Aorta (tissue), 5 donors: ENCODE measurements around the gene PDCD7. TPM values are rescaled to one million over a fixed set of nuclear protein-coding genes. Genes with fewer than 3 reads are reported as not detected.
"Not testable (repeated sequence)": the region's sequence is repeated elsewhere in the genome, so short reads cannot be mapped to it uniquely, and the experiment has no call there.

Source experiments
- ATAC-seq: fragments of 200-7000 bp; cut with Tn5 transposase; one replicate; pipeline ENCODE4 v1.9.1; 2022; ENCODE audit warnings: moderate library complexity; ENCODE audit not compliant: low FRiP score
- DNase-seq, 2 donors: peaks; one replicate each; pipeline ENCODE4 v3.0.0-alpha.2; 2020
- H3K27ac ChIP-seq, 2 donors: one replicate each; pipeline ENCODE4 v1.5.1; 2013; ENCODE audit warnings: low read length in 2 of 2, mild to moderate bottlenecking in 2 of 2, moderate library complexity in 2 of 2, control low read depth in 1 of 2, inconsistent platforms in 1 of 2, low read depth in 1 of 2
- H3K27me3 ChIP-seq, 2 donors: one replicate each; pipeline ENCODE4 v1.6.1; 2013; ENCODE audit warnings: control low read depth in 1 of 2, low read length in 1 of 2, mild to moderate bottlenecking in 1 of 2, moderate library complexity in 1 of 2; ENCODE audit not compliant: insufficient read depth in 2 of 2, control insufficient read depth in 1 of 2
- H3K36me3 ChIP-seq, 2 donors: one replicate each; pipeline ENCODE4 v1.6.1; 2013; ENCODE audit warnings: control low read depth in 1 of 2, low read length in 1 of 2, mild to moderate bottlenecking in 1 of 2; ENCODE audit not compliant: insufficient read depth in 2 of 2, control insufficient read depth in 1 of 2
- H3K4me1 ChIP-seq, 2 donors: one replicate each; pipeline ENCODE4 v1.6.1; 2013; ENCODE audit warnings: low read length in 2 of 2, control low read depth in 1 of 2, mild to moderate bottlenecking in 1 of 2, moderate library complexity in 1 of 2; ENCODE audit not compliant: insufficient read depth in 2 of 2, control insufficient read depth in 1 of 2
- H3K4me3 ChIP-seq, 2 donors: one replicate each; pipeline ENCODE4 v1.5.1; 2013; ENCODE audit warnings: low read length in 2 of 2, control low read depth in 1 of 2, mild to moderate bottlenecking in 1 of 2
- H3K9me3 ChIP-seq: one replicate; pipeline ENCODE4 v1.6.1; 2013; ENCODE audit warnings: mild to moderate bottlenecking, low read length; ENCODE audit not compliant: control insufficient read depth
- WGBS, 2 donors: extraction: QIAGEN DNeasy Blood & Tissue Kit; methylation state at CpG; one replicate each; pipeline ENCODE4 v1.1.7; 2013; 5-methylcytosine and 5-hydroxymethylcytosine counted together
- intact Hi-C, 2 donors: fragments of 100-400 bp; cut with DNase I; formaldehyde crosslinking; loops; one replicate each; pipeline versions ENCODE4 v1.14.2 to v1.15.0; 2022
- polyA plus RNA-seq, 2 donors: library from polyadenylated mRNA; stranded (reverse); fragments of 200-250 nt; gene quantifications; one replicate each; pipeline ENCODE4 v1.2.3, GENCODE V29; 2013
- total RNA-seq, 2 donors: library from RNA; stranded (reverse); fragmentation: NEBNext Ultra II Directional; extraction: Animal tissue kit (Norgen Biotek cat#: 25700); gene quantifications; one replicate each; pipeline ENCODE4 v1.2.1, GENCODE V29; 2021
- donor health status: healthy with polysubstance abuse.
- donor health status: Bipolar disorder and iron deficiency.
- donor health status: DM: no; HTN: no; CAD: no.
- donor health status: DM: no; HTN: no; CAD: no.
- donor health status: DM: yes; HTN: yes; CAD: no.

The PDCD7 gene
- total and polyA plus RNA-seq, 4 donors, result 11.1 to 34.0 (median 16.0) TPM

DNA sequence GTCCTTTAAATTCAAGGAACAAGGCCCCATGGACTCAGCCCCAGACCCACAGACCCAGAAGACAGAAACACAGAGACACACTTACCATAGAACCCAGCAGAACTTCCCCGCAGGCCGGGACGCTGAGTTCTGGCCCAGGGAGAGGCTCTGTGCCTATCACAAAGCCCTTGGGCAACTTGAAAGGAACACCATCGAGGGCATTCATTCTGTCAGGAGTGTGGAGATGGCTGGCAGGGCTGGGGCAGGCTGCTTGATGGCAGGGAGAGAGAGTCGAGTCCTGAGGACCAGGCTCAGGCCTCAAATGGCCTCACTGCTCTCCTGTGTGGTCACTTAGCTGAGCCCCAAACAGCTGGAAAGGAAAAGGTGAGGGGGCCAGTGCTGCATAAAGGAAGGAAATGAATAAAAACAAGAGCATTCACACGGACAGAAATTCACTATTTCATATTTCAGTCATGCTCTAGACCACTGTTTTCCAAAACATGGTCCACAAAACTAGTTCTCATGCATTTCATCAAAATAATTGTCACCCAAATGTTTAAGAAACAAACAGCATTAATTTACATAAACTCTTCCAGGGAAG, 27.5 kb downstream of the PDCD7 start:
- ATAC-seq, result no peak
- H3K27me3 ChIP-seq, result no peaks in the 10 kb centered on the region
- peak in 1 of 2 donors; percentile 59 for DNase-seq
- 84 to 86% methylated on average over 6 of the region's 6 CpGs for WGBS, 2 donors
- no peaks in the 10 kb centered on the region for H3K36me3 ChIP-seq
- H3K4me3 ChIP-seq, result no peak overlapping the region
- H3K27ac ChIP-seq, result no peak overlapping the region
- intact Hi-C loops, result no loop called here
- H3K4me1 ChIP-seq, result no peaks in the 10 kb centered on the region
- no peaks in the 10 kb centered on the region for H3K9me3 ChIP-seq

DNA sequence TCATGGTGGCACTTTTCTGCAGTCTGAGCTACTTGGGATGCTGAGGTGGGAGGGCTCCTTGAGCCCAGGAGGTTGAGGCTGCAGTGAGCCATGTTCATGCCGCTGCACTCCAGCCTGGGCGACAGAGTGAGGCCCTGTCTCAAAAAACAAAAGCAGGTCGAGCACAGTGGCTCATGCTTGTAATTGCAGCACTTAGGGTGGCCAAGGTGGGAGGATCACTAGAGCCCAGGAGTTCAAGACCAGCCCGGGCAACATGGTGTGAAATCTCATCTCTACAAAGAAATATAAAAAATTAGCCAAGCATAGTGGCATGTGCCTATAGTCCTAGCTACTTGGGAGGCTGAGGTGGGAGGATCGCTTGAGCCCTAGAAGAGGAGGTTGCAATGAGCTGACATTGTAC, 28.6 kb downstream of the PDCD7 start:
- no peaks in the 10 kb centered on the region for H3K36me3 ChIP-seq

DNA sequence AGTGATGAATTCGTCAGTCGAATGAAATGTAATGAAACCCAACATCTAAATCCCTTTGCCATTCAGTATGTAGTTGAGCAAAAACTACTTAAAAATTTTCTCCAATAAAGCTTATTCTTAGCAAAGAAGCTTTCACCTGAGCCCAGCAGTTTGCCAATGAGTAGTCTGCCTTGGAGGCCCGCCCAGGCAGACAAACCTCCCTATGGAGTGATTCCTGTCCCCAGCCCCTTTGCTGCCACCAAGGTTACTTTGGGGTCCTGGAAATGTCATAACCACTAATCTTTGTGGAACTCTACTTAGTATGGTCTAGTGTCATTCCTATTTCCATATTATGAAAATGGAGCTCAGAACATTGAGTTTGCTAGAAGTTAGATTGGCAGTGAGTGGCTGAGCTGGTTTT, 30.7 kb downstream of the PDCD7 start:
- DNase-seq, result no peak
- WGBS, 2 donors, result 95% methylated on average over 3 of the region's 3 CpGs
- Histone ChIP-seq H3K4me1 (no peaks in the 10 kb centered on the region), H3K27ac (no peak overlapping the region), H3K4me3 (no peak overlapping the region), H3K27me3 (no peaks in the 10 kb centered on the region), H3K9me3 (no peaks in the 10 kb centered on the region), H3K36me3 (peaks cover 0 to 4% of the 10 kb centered on the region in 2 donors)
- intact Hi-C loops, result loop anchor here in 1 of 2 donors (5.0 kb wide), 1 partner anchor 51 kb away; no protein-coding TSS in a partner anchor
- no peak for ATAC-seq

More for the DNA sequence above, 28.6 kb downstream of the PDCD7 start:
- Histone ChIP-seq H3K27me3 (no peaks in the 10 kb centered on the region), H3K4me3 (no peak overlapping the region), H3K27ac (no peak overlapping the region), H3K4me1 (no peaks in the 10 kb centered on the region), H3K9me3 (no peaks in the 10 kb centered on the region)
- 88% methylated on average over 5 of the region's 5 CpGs for WGBS, 2 donors
- intact Hi-C loops, result no loop called here
- ATAC-seq (no peak), DNase-seq (no peak)

DNA sequence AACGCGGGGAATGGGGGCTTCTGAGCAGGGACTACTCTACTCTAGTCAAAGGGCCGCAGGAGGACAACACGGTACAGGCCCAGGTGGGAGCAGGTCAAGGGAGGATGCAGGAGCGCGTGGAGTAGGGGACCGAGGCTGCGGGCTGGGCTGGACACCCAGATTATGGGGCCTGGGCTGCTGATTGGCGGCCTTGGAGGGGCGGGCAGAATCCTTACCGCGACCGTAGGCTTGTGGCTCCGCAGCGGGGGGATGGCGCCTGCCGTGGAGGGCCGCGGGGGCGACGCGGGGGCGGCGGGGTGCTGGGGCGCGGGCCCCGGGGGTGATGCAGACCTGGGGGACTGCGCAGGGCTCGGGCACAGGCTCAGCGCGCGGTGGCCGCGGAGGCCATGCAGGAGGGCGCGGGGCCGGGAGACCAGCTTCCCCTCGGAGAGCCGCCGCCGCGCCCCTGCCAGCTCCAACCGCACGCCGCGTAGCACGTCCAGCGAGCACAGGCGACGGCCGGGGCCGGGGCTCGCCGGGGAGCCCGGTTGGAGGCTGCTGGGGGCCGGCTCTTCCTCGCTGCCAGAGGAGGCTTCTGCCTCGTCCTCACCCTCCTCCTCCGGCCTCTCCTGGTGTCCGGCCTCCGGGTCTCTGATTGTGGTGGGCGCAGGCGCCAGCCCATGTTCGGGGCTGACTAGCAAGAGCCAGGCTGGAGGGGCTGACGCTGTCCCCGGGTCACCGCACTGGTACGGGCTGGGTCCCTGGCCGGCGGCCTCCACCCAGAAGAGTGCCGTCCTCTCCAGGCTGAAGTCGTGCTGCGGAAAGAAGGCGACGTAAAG, 31.5 kb downstream of the PDCD7 start:
- 58 to 70% methylated on average over 47 to 75 of the region's 75 CpGs for WGBS, 2 donors
- DNase-seq, result no peak
- intact Hi-C loops, result loop anchor here (1.0 to 5.0 kb wide), 3 partner anchors 48 to 69 kb away; no protein-coding TSS in a partner anchor

DNA sequence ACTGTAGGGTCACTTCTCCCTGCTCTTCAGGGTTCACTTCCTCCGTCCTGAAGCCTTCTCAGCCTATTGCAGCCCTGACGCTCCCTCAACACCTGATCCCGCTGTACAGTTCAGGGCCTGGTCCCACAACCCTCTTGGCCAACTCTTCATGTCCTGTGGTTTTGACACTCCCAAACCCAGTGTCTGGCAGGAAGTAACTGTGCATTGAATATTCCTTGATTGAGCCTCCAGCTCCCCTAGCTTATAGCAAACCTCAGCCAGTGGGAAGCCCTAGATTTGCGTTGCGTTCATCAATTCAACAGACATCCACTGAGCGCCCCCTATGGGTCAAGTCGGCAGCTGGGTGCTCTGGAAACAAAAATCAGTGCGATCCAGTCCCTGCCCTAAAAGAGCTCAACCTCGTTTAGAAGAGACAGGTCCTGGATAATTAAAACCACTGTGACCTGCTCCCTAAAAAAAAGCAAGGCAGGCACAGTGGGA, 32.2 kb downstream of the PDCD7 start:
- intact Hi-C loops, result loop anchor here (1.0 to 5.0 kb wide), 3 partner anchors 47 to 68 kb away; no protein-coding TSS in a partner anchor
- peak; percentile 74 for ATAC-seq
- 28% methylated on average over 9 of the region's 9 CpGs for WGBS, 2 donors
- H3K36me3 ChIP-seq, result peaks cover 0 to 4% of the 10 kb centered on the region in 2 donors
- H3K4me1 ChIP-seq, result no peaks in the 10 kb centered on the region
- H3K9me3 ChIP-seq, result no peaks in the 10 kb centered on the region
- H3K27ac ChIP-seq, result no peak overlapping the region
- peak; percentile 82 to 93 for DNase-seq
- H3K4me3 ChIP-seq, result no peak overlapping the region
- no peaks in the 10 kb centered on the region for H3K27me3 ChIP-seq

More for the DNA sequence above, 31.5 kb downstream of the PDCD7 start:
- Histone ChIP-seq H3K36me3 (peaks cover 0 to 4% of the 10 kb centered on the region in 2 donors), H3K4me1 (no peaks in the 10 kb centered on the region), H3K27me3 (no peaks in the 10 kb centered on the region), H3K27ac (no peak overlapping the region), H3K4me3 (no peak overlapping the region), H3K9me3 (no peaks in the 10 kb centered on the region)
- ATAC-seq, result peak; percentile 17

DNA sequence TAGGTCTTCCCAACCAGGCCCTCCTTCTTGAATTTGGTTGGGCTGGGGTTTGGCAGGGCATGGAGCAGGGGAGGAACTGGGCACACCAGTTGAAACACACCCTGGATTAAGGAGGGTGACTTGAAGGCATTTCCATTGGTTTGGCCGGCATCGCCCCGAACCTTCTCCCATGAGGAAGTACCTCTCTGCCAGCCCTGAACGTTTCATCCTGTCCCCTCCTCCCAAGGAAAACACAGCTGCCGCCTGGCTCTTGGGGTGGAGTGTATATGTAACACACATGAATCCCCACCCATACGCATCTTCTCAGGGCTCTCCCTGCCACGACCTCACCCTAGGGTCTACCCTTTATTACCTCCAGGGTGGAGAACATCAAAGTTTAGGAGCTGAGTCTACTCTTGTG, 33.2 kb downstream of the PDCD7 start:
- Histone ChIP-seq H3K36me3 (peaks cover 0 to 4% of the 10 kb centered on the region in 2 donors), H3K27ac (no peak overlapping the region), H3K4me1 (no peaks in the 10 kb centered on the region), H3K4me3 (no peak overlapping the region), H3K27me3 (no peaks in the 10 kb centered on the region), H3K9me3 (no peaks in the 10 kb centered on the region)
- DNase-seq, result no peak
- 40 to 61% methylated on average over 7 of the region's 7 CpGs for WGBS, 2 donors
- ATAC-seq, result no peak
- intact Hi-C loops, result loop anchor here in 1 of 2 donors (5.0 kb wide), 1 partner anchor 48 kb away; no protein-coding TSS in a partner anchor

DNA sequence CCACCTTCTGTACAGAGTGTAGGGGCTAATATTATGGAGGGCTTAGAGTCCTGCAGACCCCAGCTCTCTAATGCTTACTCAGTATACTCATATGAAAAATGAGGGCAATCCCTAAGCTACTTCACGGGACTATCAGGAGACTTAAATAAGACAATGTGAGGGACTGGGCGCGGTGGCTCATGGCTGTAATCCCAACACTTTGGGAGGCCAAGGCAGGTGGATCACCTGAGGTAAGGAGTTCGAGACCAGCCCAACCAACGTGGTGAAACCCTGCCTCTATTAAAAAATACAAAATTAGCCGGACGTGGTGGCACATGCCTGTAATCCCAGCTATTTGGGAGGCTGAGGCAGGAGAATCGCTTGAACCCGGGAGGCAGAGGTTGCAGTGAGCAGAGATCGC, 33.8 kb downstream of the PDCD7 start:
- H3K4me3 ChIP-seq, H3K27me3 ChIP-seq, H3K27ac ChIP-seq, ATAC-seq, H3K4me1 ChIP-seq, H3K9me3 ChIP-seq, H3K36me3 ChIP-seq: not testable (repeated sequence)
- WGBS, 2 donors, result 89 to 90% methylated on average over 10 of the region's 10 CpGs
- DNase-seq, result peak in 1 of 2 donors; percentile 43
- intact Hi-C loops, result loop anchor here in 1 of 2 donors (5.0 kb wide), 1 partner anchor 48 kb away; no protein-coding TSS in a partner anchor

DNA sequence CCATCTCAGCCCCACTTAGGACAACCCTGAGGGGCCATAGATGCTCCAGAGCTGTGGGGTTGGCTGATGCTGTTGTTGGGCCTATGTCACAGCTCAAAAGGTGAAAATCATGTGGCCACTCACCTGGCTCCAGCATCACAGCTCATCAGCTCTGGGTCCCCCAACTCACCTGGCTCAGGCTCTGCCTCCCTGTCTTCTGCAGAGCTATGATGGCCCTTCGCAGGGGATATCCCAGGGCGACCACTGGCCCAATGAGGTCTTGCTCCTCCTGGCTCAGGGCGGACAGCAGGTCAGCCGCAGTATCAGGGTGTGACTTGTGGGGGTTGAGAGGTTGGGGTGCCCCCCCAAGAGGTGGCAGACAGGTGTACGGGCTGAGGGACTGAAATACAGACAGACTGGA, 34.3 kb downstream of the PDCD7 start:
- H3K27me3 ChIP-seq, result no peaks in the 10 kb centered on the region
- no peak overlapping the region for H3K27ac ChIP-seq
- no peaks in the 10 kb centered on the region for H3K9me3 ChIP-seq
- 94 to 95% methylated on average over 5 of the region's 5 CpGs for WGBS, 2 donors
- H3K4me1 ChIP-seq, result no peaks in the 10 kb centered on the region
- H3K4me3 ChIP-seq, result no peak overlapping the region
- peak in 1 of 2 donors; percentile 37 for DNase-seq
- intact Hi-C loops, result no loop called here
- H3K36me3 ChIP-seq, result peaks cover 0 to 4% of the 10 kb centered on the region in 2 donors
- ATAC-seq, result no peak
